Glutamatergic neuron (in vitro differentiated cells): ENCODE data around the gene BCAM. TPM values are rescaled to one million over a fixed set of nuclear protein-coding genes. Genes with fewer than 3 reads are reported as not detected.
A peak's percentile ranks its signal among the peaks of the same experiment; 100 is the strongest.
"Not testable (repeated sequence)": the region's sequence is repeated elsewhere in the genome, so short reads cannot be mapped to it uniquely, and the experiment has no call there.

Source experiments
- DNase-seq: peaks from one replicate; pipeline ENCODE4 v3.0.0; 2022
- H3K27ac Mint-ChIP-seq: one replicate; pipeline ENCODE4 v1.8.0; 2020; ENCODE audit warnings: mild to moderate bottlenecking, mixed read lengths, inconsistent platforms; ENCODE audit not compliant: unreplicated experiment
- H3K27me3 Mint-ChIP-seq: one replicate; pipeline ENCODE4 v1.8.0; 2020; ENCODE audit warnings: mild to moderate bottlenecking, moderate library complexity, mixed read lengths, inconsistent platforms; ENCODE audit not compliant: unreplicated experiment
- H3K36me3 Mint-ChIP-seq: one replicate; pipeline ENCODE4 v1.8.0; 2020; ENCODE audit warnings: mild to moderate bottlenecking, mixed read lengths, inconsistent platforms; ENCODE audit not compliant: unreplicated experiment
- H3K4me1 Mint-ChIP-seq: one replicate; pipeline ENCODE4 v1.8.0; 2020; ENCODE audit warnings: mild to moderate bottlenecking, low read depth, mixed read lengths, inconsistent platforms; ENCODE audit not compliant: unreplicated experiment
- H3K4me3 Mint-ChIP-seq: one replicate; pipeline ENCODE4 v1.8.0; 2020; ENCODE audit warnings: mild to moderate bottlenecking, mixed read lengths, inconsistent platforms; ENCODE audit not compliant: unreplicated experiment
- H3K9me3 Mint-ChIP-seq: one replicate; pipeline ENCODE4 v1.8.0; 2020; ENCODE audit warnings: mild to moderate bottlenecking, moderate library complexity, mixed read lengths, inconsistent platforms; ENCODE audit not compliant: unreplicated experiment
- CTCF ChIP-seq: fragments of 200-600 bp; sonication (generic); IDR thresholded peaks from one replicate; pipeline ENCODE4 v1.5.0; 2021; ENCODE audit not compliant: partially characterized antibody, unreplicated experiment
- total RNA-seq: library from RNA; stranded (reverse); fragmentation: NEBNext Ultra II Directional; extraction: Animal tissue kit (Norgen Biotek cat#: 25700); gene quantifications from one replicate; pipeline ENCODE4 v1.2.1, GENCODE V29; 2021; ENCODE audit not compliant: unreplicated experiment

The BCAM gene
- total RNA-seq, 1 donor from 2014 or later = 47.1 TPM

GRCh38 chr19:44767295-44768180 is 41.4 kb upstream of the BCAM start:
- no peak overlapping the region for H3K27ac Mint-ChIP-seq
- no peaks in the 10 kb centered on the region for H3K36me3 Mint-ChIP-seq
- peaks cover 2% of the 10 kb centered on the region for H3K27me3 Mint-ChIP-seq
- H3K4me1 Mint-ChIP-seq = no peaks in the 10 kb centered on the region
- no peak for TF ChIP-seq CTCF
- H3K4me3 Mint-ChIP-seq = no peak overlapping the region
- DNase-seq = no peak
- H3K9me3 Mint-ChIP-seq = peaks cover 4% of the 10 kb centered on the region

- Mint-ChIP-seq H3K27ac (no peak overlapping the region), H3K4me1 (no peaks in the 10 kb centered on the region), H3K36me3 (no peaks in the 10 kb centered on the region), H3K27me3 (peaks cover 4% of the 10 kb centered on the region), H3K4me3 (no peak overlapping the region), H3K9me3 (peaks cover 4% of the 10 kb centered on the region)
- peak; percentile 91 for TF ChIP-seq CTCF
- peak; percentile 72 for DNase-seq
Observed at GRCh38 chr19:44770550-44771257, 38.2 kb upstream of the BCAM start.

- DNase-seq, H3K27ac Mint-ChIP-seq, H3K9me3 Mint-ChIP-seq, H3K4me3 Mint-ChIP-seq, H3K4me1 Mint-ChIP-seq, H3K27me3 Mint-ChIP-seq, H3K36me3 Mint-ChIP-seq: not testable (repeated sequence)
Observed at GRCh38 chr19:44772144-44772543, 36.8 kb upstream of the BCAM start.

- no peak for DNase-seq
- peaks cover 4% of the 10 kb centered on the region for H3K27me3 Mint-ChIP-seq
- no peak overlapping the region for H3K4me3 Mint-ChIP-seq
Observed at GRCh38 chr19:44772959-44773358, 35.9 kb upstream of the BCAM start.

More at GRCh38 chr19:44772959-44773358, 35.9 kb upstream of the BCAM start:
- TF ChIP-seq CTCF = no peak
- peaks cover 4% of the 10 kb centered on the region for H3K9me3 Mint-ChIP-seq
- no peak overlapping the region for H3K27ac Mint-ChIP-seq
- H3K36me3 Mint-ChIP-seq = no peaks in the 10 kb centered on the region
- H3K4me1 Mint-ChIP-seq = no peaks in the 10 kb centered on the region
